ENCODE data around the gene AHCY. TPM values are rescaled to one million over a fixed set of nuclear protein-coding genes. Genes with fewer than 3 reads are reported as not detected.

AHCY gene
- total RNA-seq, 1 experiment from 2014 or later: 401 TPM

DNA sequence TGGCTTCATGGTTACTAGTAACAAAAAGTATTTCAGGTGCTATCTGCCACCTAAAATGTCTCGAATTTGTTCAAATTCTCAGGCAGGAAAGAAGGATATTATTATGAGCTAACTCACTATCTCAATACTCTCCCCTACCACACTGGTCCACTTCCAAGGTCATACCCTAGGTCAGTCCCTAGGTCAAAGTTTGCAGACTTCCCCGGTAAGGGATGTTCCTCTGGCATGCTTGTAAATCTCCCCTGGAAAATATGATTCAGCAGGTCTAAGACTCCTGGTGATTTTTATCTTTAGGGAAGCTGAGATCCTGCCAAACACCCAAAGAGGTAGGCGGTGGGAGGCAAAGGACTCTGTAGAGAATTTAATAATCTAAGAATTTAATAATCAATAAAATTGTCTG lies 6.7 kb downstream of the AHCY start:
- CTCF ChIA-PET: interaction anchor here (1.6 to 3.1 kb wide), 2 partner anchors 16 to 226 kb away, joined by 6 to 10 read pairs; no protein-coding TSS in a partner anchor
- no peak for ATAC-seq

DNA sequence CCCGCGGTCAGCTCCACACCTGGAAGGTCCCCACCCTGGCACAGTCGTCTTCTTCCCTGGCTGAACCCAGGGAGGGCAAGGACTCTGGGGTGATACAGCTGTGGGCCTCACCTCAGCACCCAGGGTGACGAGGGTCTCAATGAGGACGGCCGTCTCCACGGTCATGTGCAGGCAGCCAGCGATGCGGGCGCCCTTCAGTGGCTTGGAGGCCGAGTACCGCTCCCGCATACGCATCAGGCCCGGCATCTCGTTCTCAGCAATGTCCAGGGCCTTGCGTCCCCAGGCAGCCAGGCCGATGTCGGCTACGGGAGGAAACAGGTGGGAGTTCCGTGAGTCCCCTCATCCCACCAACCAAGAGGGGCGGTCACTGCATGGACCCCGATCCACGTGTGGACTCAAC lies 7.9 kb downstream of the AHCY start:
- Mint-ChIP-seq H3K9me3 (no peaks in the 10 kb centered on the region), H3K27ac (no peak overlapping the region), H3K27me3 (ENCODE audit: low read depth) (no peaks in the 10 kb centered on the region), H3K4me3 (no peak overlapping the region), H3K36me3 (peaks cover 55% of the 10 kb centered on the region), H3K4me1 (peaks cover 2% of the 10 kb centered on the region; the same call in 1 of the 2 replicates)
- TF ChIP-seq, protein P1, sequence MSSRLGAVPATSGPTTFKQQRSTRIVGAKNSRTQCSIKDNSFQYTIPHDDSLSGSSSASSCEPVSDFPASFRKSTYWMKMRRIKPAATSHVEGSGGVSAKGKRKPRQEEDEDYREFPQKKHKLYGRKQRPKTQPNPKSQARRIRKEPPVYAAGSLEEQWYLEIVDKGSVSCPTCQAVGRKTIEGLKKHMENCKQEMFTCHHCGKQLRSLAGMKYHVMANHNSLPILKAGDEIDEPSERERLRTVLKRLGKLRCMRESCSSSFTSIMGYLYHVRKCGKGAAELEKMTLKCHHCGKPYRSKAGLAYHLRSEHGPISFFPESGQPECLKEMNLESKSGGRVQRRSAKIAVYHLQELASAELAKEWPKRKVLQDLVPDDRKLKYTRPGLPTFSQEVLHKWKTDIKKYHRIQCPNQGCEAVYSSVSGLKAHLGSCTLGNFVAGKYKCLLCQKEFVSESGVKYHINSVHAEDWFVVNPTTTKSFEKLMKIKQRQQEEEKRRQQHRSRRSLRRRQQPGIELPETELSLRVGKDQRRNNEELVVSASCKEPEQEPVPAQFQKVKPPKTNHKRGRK (CRISPR knock-in tag; IDR thresholded peaks at IDR 0.05; ENCODE audit: borderline replicate concordance): no peak
- TF ChIP-seq NFATC4 (CRISPR knock-in tag; IDR thresholded peaks at IDR 0.05): no peak
- no peak for TF ChIP-seq ZNF416 (CRISPR knock-in tag; IDR thresholded peaks at IDR 0.05)
- TF ChIP-seq IRF2 (CRISPR knock-in tag; IDR thresholded peaks at IDR 0.05; ENCODE audit: borderline replicate concordance, low read depth): no peak
- no peak for TF ChIP-seq ZNF232 (CRISPR knock-in tag; IDR thresholded peaks at IDR 0.05)
- no peak for TF ChIP-seq GABPB1 (CRISPR knock-in tag; IDR thresholded peaks at IDR 0.05)
- TF ChIP-seq FOXK1 (CRISPR knock-in tag; IDR thresholded peaks at IDR 0.05): no peak
- TF ChIP-seq ZNF121 (CRISPR knock-in tag; IDR thresholded peaks at IDR 0.05): no peak
- TF ChIP-seq, protein P2, sequence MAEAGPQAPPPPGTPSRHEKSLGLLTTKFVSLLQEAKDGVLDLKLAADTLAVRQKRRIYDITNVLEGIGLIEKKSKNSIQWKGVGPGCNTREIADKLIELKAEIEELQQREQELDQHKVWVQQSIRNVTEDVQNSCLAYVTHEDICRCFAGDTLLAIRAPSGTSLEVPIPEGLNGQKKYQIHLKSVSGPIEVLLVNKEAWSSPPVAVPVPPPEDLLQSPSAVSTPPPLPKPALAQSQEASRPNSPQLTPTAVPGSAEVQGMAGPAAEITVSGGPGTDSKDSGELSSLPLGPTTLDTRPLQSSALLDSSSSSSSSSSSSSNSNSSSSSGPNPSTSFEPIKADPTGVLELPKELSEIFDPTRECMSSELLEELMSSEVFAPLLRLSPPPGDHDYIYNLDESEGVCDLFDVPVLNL (CRISPR knock-in tag; IDR thresholded peaks at IDR 0.05; ENCODE audit: borderline replicate concordance, low read depth): no peak
- no peak for TF ChIP-seq ELF4 (CRISPR knock-in tag; IDR thresholded peaks at IDR 0.05; ENCODE audit: low read depth)
- TF ChIP-seq, protein P3, sequence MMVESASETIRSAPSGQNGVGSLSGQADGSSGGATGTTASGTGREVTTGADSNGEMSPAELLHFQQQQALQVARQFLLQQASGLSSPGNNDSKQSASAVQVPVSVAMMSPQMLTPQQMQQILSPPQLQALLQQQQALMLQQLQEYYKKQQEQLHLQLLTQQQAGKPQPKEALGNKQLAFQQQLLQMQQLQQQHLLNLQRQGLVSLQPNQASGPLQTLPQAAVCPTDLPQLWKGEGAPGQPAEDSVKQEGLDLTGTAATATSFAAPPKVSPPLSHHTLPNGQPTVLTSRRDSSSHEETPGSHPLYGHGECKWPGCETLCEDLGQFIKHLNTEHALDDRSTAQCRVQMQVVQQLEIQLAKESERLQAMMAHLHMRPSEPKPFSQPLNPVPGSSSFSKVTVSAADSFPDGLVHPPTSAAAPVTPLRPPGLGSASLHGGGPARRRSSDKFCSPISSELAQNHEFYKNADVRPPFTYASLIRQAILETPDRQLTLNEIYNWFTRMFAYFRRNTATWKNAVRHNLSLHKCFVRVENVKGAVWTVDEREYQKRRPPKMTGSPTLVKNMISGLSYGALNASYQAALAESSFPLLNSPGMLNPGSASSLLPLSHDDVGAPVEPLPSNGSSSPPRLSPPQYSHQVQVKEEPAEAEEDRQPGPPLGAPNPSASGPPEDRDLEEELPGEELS (CRISPR knock-in tag; IDR thresholded peaks at IDR 0.05): no peak
- no peak for DNase-seq (ENCODE audit: low spot score)
- ATAC-seq: no peak
- POLR2A ChIA-PET: no interaction called here
- CTCF ChIA-PET: no interaction called here

More for the DNA sequence above, 6.7 kb downstream of the AHCY start:
- POLR2A ChIA-PET: interaction anchor here (1.0 kb wide), 1 partner anchor 23 kb away, joined by 3 read pairs; no protein-coding TSS in a partner anchor
- Mint-ChIP-seq H3K9me3 (no peaks in the 10 kb centered on the region), H3K4me1 (peaks cover 2% of the 10 kb centered on the region; the same call in 1 of the 2 replicates), H3K27ac (no peak overlapping the region), H3K4me3 (no peak overlapping the region), H3K27me3 (ENCODE audit: low read depth) (no peaks in the 10 kb centered on the region), H3K36me3 (peaks cover 43% of the 10 kb centered on the region)
- TF ChIP-seq NFATC4 (CRISPR knock-in tag; IDR thresholded peaks at IDR 0.05) (no peak), PRRX2 (CRISPR knock-in tag; IDR thresholded peaks at IDR 0.05) (no peak), JUN (CRISPR knock-in tag; IDR thresholded peaks at IDR 0.05) (no peak), NR3C1 (CRISPR knock-in tag; conservative IDR thresholded peaks at IDR 0.05; ENCODE audit: low read depth) (no peak), NFYB (CRISPR knock-in tag; conservative IDR thresholded peaks at IDR 0.05; ENCODE audit: low read depth) (no peak), RORB (CRISPR knock-in tag; IDR thresholded peaks at IDR 0.05) (no peak)
- TF ChIP-seq, protein P4, sequence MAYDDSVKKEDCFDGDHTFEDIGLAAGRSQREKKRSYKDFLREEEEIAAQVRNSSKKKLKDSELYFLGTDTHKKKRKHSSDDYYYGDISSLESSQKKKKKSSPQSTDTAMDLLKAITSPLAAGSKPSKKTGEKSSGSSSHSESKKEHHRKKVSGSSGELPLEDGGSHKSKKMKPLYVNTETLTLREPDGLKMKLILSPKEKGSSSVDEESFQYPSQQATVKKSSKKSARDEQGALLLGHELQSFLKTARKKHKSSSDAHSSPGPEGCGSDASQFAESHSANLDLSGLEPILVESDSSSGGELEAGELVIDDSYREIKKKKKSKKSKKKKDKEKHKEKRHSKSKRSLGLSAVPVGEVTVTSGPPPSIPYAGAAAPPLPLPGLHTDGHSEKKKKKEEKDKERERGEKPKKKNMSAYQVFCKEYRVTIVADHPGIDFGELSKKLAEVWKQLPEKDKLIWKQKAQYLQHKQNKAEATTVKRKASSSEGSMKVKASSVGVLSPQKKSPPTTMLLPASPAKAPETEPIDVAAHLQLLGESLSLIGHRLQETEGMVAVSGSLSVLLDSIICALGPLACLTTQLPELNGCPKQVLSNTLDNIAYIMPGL (CRISPR knock-in tag; IDR thresholded peaks at IDR 0.05): no peak
- no peak for DNase-seq (ENCODE audit: low spot score)

DNA sequence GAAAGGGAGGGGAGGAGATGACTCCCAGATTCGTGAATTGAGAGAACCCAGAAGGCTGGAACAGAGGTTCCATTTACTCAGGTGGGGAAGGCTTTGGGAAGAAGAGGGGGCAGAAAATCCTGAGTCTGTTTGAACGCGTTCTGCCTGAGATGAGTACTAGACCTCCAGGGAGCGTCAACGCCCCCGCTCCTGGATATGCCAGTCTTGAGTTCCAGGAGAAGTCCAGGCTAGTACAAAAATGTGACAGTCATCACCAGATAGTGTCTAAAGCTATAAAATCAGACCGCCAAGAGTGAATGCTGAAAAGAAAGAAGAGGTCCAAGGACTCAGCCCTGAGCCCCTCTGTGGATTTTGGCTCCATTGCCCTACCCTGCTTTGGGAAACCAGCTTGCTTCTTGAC lies 8.6 kb downstream of the AHCY start:
- Mint-ChIP-seq H3K27me3 (ENCODE audit: low read depth) (no peaks in the 10 kb centered on the region), H3K4me3 (no peak overlapping the region), H3K9me3 (no peaks in the 10 kb centered on the region), H3K27ac (no peak overlapping the region; the same call in 1 of the 2 replicates), H3K4me1 (peaks cover 2% of the 10 kb centered on the region; the same call in 1 of the 2 replicates), H3K36me3 (peaks cover 62% of the 10 kb centered on the region)
- ChIA-PET CTCF (no interaction called here), POLR2A (no interaction called here)
- DNase-seq (ENCODE audit: low spot score): no peak
- ATAC-seq: no peak
- TF ChIP-seq ZNF396 (CRISPR knock-in tag; IDR thresholded peaks at IDR 0.05; ENCODE audit: borderline replicate concordance): no peak
- TF ChIP-seq, protein P5, sequence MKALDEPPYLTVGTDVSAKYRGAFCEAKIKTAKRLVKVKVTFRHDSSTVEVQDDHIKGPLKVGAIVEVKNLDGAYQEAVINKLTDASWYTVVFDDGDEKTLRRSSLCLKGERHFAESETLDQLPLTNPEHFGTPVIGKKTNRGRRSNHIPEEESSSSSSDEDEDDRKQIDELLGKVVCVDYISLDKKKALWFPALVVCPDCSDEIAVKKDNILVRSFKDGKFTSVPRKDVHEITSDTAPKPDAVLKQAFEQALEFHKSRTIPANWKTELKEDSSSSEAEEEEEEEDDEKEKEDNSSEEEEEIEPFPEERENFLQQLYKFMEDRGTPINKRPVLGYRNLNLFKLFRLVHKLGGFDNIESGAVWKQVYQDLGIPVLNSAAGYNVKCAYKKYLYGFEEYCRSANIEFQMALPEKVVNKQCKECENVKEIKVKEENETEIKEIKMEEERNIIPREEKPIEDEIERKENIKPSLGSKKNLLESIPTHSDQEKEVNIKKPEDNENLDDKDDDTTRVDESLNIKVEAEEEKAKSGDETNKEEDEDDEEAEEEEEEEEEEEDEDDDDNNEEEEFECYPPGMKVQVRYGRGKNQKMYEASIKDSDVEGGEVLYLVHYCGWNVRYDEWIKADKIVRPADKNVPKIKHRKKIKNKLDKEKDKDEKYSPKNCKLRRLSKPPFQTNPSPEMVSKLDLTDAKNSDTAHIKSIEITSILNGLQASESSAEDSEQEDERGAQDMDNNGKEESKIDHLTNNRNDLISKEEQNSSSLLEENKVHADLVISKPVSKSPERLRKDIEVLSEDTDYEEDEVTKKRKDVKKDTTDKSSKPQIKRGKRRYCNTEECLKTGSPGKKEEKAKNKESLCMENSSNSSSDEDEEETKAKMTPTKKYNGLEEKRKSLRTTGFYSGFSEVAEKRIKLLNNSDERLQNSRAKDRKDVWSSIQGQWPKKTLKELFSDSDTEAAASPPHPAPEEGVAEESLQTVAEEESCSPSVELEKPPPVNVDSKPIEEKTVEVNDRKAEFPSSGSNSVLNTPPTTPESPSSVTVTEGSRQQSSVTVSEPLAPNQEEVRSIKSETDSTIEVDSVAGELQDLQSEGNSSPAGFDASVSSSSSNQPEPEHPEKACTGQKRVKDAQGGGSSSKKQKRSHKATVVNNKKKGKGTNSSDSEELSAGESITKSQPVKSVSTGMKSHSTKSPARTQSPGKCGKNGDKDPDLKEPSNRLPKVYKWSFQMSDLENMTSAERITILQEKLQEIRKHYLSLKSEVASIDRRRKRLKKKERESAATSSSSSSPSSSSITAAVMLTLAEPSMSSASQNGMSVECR (CRISPR knock-in tag; IDR thresholded peaks at IDR 0.05; ENCODE audit: borderline replicate concordance): no peak
- no peak for TF ChIP-seq MYBL2 (CRISPR knock-in tag; IDR thresholded peaks at IDR 0.05)
- no peak for TF ChIP-seq SOX15 (CRISPR knock-in tag; IDR thresholded peaks at IDR 0.05)
- no peak for TF ChIP-seq ZNF121 (CRISPR knock-in tag; IDR thresholded peaks at IDR 0.05)
- TF ChIP-seq JUN (CRISPR knock-in tag; IDR thresholded peaks at IDR 0.05): no peak
- TF ChIP-seq NR3C1 (CRISPR knock-in tag; conservative IDR thresholded peaks at IDR 0.05; ENCODE audit: low read depth): no peak
